Islet precursor cell (in vitro differentiated cells): ENCODE measurements around the gene PTGES.

Experiments
- DNase-seq: peaks from one replicate; pipeline ENCODE4 v3.0.0-alpha.2; 2018

The PTGES gene

DNA sequence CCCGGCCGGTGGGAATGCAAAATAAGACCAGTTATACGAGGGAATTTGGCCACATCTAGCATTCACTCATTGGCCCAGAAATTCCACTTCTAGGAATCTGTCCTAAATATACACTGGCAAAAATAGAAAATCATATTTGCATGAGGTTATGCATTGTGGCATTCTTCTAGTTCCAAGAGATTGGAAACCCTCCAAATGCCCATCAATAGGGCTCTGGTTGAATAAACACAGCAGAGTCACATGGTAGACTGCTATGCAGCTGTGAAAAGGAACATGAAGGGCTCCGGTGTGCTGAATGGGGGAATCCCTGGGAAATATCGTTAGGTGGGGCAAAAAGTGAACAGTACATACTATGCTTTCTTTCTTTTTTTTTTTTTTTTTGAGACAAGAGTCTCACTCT is 36.8 kb downstream of the PTGES start:
- DNase-seq: no peak

DNA sequence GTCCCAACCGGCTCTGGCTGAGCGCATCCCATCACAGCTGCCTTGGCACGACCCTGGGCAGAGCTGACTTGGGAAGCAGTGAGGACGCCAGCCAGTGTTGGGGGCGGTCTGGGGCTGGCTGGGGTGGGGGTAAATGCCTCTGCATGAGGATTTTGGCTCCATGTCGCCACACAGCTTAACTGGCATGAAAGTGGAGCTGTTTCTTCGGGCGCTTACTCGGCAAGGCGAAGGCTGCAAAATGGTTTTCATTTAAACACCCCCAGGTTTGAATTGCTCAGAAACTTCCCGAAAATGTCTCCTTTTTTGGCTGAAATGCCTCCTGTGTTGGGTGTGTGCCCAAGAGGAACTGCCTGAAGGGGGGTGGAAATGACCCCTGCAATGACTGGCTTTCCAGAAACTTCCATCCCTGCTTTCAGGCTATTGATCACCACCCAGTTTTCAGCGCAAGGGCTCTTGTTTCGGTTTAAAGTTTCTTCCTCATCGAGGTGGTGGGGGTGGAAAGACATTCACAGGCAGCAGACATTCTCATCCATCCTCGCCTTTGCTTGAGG is 38.3 kb downstream of the PTGES start:
- DNase-seq: no peak

- no peak for DNase-seq
These were observed 39.5 kb downstream of the PTGES start for GRCh38 chr9:129713402-129713679.

- DNase-seq: no peak
These were observed 40.0 kb downstream of the PTGES start for GRCh38 chr9:129712634-129713401.

- no peak for DNase-seq
These were observed 42.7 kb downstream of the PTGES start for GRCh38 chr9:129710169-129710453.

DNA sequence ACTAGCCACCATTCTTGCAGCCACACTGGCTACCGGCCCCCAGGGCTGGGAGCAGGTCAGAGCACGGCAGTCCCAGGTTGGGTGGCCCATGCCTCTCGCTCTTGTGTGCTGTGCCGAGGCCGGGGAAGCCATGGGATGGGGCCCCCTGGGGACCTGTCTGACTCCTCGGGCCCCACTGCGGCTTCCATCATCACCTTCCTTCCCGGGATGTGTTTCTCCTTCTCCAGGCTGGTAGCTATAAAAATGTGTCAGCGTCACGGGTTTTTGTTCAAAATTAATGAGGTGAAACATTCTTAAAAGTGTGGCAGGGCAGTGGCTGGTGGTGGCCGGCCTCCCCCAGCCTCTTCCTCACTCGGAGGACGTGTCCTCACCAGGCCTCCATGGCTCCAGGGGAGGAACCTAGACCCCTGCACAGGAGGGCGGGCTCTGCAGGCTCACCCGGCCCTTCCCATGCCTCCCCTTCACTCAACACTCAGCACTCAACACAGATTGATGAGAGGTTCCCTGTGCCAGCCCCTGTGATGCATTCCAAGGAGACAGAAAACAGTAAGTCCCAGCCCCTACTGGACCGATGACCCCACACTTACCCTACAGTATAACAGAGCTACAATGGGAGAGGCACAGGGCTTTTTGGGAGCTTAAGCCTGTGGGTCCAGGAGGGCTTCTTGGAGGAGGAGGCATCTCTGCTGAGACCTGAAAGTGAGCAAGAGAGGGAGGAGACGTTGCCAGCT is 43.2 kb downstream of the PTGES start:
- DNase-seq: no peak

DNA sequence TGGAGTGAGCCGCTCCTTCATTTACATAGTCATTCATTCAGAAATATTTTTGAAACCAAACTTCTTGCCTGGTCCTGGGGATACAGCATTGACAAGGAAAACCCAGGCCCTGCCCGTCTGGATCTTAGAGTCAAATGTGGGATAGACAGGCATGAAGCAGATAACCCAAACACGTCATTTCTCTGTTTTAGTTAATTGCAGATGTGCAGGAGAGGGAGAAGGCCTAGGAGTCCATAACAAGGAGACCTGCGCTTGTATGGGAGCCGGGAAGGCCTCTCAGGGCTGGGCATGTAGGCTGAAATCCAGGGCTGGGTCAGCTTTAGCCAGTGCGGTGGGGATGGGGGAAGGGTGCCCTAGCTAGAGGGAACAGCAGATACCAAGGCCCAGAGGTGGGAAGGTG is 44.0 kb downstream of the PTGES start:
- DNase-seq: no peak

DNA sequence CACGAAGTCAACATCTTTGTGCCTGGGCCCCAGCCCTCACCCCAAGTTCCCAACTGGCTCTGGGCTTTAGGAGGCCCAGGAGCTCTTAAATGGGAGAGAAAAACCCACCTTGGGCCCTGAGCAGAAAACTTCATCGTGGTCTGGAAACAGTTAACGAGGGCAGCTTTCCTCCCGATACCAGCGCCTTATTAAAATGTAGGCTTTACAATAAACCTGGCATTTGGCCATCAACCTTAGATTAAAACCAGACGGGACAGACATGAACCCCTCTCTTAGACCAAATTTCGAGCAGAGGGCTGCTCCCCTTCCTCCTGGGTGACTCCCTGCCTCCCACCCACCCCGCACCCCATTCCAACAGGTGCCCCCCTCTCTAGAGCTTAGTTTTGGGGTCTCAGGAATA is 48.0 kb downstream of the PTGES start:
- no peak for DNase-seq

DNA sequence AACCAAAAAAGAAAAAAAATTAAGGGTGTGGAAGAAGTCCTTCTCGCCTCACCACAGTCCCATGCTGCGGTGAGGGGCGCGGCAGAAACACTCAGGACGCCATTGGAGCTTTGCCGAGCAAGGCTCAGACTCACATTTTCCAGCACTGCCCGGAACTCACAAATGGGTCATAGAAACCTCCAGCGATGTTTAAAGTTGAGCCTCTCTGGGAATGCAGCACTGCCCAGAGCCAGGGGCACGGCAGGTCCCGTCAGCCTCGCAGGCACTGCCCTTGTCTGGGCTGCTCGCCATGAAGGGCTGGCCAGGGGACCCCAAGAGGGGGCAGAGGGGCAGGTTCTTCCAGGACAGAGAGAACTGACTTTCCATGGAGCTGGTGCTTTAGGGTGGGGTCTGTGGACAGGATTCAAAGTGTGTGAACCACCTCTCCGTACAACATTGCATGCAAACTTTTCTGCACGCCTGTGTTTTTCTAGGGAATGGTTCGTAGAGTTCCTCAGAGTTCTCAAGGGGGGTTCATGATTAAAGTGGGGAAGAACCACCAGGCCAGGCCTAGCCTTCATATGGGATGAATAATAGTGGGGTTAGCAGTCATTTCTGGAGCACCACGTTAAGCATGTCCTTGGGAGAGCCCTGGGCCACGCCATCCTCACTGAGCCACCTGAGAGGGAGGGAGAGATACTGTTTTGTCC is 49.0 kb downstream of the PTGES start:
- no peak for DNase-seq

DNA sequence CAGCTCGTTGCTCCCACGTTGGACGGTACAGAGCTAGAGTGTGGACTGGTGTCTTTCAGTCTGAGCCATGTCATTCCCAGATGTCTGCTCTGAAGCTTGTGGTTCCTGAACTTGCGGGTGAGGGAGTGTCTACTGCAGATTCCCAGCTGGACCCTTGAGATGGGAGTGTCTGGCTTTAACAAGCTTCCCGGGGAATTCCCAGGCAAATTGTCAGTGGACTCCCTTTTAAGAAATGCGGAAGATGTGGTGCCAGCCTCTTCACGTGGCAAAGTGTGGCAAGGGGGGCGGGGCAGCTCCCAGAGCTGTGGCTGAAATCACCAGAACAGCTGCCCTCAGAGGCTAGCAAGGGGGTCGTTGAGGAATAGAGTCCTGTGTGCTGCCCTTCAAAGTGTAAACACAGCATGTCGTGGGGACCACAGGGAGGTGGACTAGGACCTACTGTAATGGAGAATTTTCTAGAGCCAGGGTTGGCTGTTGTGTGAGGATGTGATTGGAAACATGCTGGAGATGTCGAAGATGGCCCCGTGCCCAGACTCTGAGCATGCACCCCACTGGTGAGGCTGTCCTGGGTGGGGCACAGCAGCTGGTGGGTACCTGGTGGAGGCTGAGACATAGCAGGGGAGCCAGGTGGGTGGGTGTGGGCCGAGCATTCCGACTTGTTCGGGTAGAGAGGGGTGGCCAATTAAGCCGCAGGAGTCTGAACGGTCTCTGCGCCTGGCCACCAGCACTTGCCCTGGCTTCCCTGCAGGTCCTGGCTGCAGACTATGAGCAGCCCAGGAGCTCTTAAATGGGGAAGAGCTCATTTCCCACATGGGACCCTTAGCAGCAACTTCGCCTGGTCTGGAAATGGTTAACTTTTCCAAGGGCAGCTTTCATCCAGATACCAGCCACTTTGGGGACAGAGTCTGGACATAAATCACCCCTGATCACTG is 50.0 kb downstream of the PTGES start:
- DNase-seq: peak; percentile 69

DNA sequence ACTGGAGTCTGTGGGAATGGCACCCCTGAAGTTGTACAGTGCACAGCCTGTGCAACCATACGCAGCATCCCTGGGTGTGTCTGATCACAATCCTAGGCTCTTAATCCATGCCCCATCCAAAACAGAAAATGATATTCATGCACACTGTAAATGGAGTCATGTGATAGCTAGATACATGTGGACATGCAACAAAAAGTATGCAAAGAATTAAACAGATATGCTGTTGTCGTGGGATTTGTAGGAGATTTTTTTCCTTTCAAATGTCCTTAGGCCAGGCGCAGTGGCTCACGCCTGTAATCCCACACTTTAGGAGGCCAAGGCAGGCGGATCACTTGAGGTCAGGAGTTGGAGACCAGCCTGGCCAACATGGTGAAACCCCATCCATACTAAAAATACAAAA is 51.3 kb downstream of the PTGES start:
- DNase-seq: no peak

DNA sequence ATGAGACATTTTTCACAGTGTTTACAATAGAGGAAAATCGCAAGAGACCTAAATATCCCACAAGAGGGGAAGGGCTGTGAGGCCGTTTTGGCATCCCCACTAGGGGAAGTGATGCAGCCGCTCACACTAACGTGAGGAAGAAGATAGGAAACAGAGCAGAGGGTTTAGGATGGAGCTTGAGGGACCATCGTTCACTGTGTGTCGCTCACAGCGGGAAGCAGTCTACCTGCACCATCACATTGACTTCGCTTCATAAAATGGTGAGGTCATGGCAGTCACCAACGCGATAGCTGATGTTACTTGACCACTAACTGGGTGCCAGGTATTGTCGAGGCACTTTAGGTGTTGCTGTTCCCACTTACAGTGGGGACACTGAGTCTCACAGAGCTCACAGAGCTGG is 51.8 kb downstream of the PTGES start:
- DNase-seq: no peak

DNA sequence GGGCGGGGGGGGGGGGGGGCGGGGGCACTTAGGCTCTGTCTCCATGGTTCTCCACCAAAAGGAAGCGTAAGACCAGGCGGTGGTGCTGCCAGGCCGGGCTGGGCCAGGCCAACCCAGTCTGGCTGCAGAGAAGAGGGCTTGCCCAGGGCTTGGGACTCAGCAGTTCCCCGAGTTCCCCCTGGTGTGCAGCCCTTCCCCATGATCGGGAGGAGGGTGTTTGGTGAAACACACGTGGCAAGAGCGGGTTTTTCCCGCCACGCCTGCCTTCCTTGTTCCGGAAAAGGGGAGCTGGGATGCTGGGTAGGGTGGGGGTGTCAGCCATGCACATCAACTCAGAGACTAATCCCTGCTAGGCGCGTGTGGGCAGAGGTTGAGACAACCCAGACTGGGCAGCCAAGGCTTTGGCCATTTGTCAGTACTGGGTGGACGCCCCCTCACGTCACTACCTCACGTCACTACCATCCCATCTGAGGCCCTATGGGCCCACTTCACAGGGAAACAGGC is 54.5 kb downstream of the PTGES start:
- DNase-seq: no peak

DNA sequence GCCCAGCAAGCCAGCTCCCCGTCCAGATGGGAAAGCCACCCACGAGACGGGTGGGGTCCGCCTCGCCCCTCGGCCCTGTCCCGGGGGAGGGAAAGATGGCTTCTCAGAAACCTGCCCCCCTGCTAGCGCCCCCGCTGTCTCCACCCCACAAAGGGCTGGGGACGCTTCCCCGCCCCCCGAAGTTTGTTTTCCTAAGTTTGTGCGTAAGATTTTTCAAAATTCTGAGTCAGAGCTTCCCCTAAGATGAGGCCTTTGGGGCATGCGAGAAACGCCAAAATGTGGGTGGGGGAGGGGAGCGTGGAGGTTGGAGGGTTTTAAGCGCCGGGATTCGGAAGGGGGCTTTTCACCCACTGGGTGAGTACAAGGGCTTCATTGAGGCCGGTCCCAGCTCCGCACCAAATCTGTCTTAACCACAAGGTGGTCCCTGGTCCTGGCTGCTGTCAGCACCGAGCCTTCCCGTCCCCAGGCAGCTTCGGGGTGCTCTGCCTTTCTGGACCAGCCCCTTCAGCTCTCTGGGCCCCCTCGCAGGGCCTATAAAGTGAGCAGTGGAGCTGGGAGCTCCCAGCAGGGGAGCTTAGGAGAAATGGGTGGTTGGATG is 55.1 kb downstream of the PTGES start:
- no peak for DNase-seq

DNA sequence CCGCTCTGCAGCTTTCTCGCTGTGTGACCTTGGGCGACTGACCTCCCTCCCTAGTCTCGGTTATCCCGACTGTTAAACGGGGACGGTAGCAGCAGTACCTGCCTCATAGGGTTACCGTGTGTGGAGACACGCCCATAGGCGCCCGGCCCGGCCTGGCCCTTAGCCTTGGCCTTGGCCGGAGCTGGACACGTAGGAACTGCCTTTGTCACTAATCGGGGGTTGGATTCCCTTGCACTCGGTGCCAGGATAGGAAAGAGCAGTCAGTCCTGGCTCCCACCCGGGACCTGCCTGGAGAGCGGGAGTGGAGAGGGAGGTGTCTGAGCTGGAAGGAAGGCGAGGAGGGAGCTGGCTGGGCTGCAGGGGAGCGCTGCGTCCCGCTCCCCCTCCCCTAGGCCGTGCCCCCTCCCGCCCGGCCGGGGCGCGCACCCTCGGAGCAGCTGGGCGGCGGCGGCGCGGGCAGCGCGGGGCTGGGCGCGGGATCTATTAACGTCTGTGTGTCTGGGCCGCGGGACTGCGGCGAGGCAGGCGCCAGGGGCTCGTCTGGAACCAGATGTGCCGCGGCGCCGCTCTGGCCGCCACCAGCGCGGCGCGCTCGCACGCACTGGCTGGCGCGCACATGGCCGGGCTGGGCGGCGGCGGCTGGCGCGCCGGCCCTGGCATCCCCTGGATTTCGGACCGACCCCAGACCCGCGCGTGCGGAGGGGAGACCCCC is 55.7 kb downstream of the PTGES start:
- DNase-seq: peak; percentile 76

DNA sequence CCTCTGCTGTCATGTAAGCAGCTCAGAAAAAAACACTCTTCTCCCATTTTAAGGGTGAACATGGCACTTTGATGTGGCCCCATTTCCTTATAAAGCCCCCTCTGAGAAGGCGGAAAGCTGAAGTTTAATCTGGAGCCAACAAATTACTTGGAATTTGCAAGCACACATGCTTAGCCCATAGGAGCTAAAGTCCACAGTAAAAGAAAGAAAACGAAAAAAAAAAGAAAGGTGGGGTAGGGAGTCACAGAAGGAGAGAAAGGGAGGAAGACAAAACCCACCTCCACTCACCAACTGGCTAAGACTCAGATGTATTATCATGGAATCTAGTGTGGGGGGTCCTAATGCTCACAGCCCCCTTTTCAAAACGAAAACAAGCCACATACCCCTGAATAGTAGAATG is 57.0 kb downstream of the PTGES start:
- no peak for DNase-seq

GRCh38 chr9:129694243-129694646 is 58.6 kb downstream of the PTGES start:
- DNase-seq: no peak

GRCh38 chr9:129693741-129694140 is 59.1 kb downstream of the PTGES start:
- DNase-seq: no peak

- DNase-seq: no peak
These were observed 60.3 kb downstream of the PTGES start for GRCh38 chr9:129692534-129692933.
